ENCODE data around the gene PAN2.

Gene PAN2

GRCh38 chr12:56374726-56375597 is 41.2 kb upstream of the PAN2 start:
- DNase-seq (ENCODE audit: low spot score), result no peak

GRCh38 chr12:56373515-56373914 is 39.7 kb upstream of the PAN2 start:
- in situ Hi-C loops (cut with MboI; ENCODE audit: low sequenced_read_pairs, unreplicated experiment), result no loop called here
- TF ChIP-seq CTCF (IDR thresholded peaks at IDR 0.05; ENCODE audit: borderline replicate concordance, control extremely low read depth, extremely low read depth, insufficient read depth, missing control alignments), result no peak
- no peak for DNase-seq (ENCODE audit: low spot score)

More at GRCh38 chr12:56374726-56375597, 41.2 kb upstream of the PAN2 start:
- TF ChIP-seq CTCF (IDR thresholded peaks at IDR 0.05; ENCODE audit: borderline replicate concordance, control extremely low read depth, extremely low read depth, insufficient read depth, missing control alignments), result no peak
- in situ Hi-C loops (cut with MboI; ENCODE audit: low sequenced_read_pairs, unreplicated experiment), result no loop called here

- in situ Hi-C loops (cut with MboI; ENCODE audit: low sequenced_read_pairs, unreplicated experiment), result no loop called here
- no peak for TF ChIP-seq CTCF (IDR thresholded peaks at IDR 0.05; ENCODE audit: borderline replicate concordance, control extremely low read depth, extremely low read depth, insufficient read depth, missing control alignments)
- no peak for DNase-seq (ENCODE audit: low spot score)
Measured at GRCh38 chr12:56366948-56367347, 33.1 kb upstream of the PAN2 start.

GRCh38 chr12:56362130-56363059 is 28.6 kb upstream of the PAN2 start, which contains the start of gene APOF:
Gene APOF, minus strand, starts transcription at chr12:56362857. Its CDS starts 112 bp downstream, at chr12:56362745.
- in situ Hi-C loops (cut with MboI; ENCODE audit: low sequenced_read_pairs, unreplicated experiment), result no loop called here
- no peak for DNase-seq (ENCODE audit: low spot score)
- TF ChIP-seq CTCF (IDR thresholded peaks at IDR 0.05; ENCODE audit: borderline replicate concordance, control extremely low read depth, extremely low read depth, insufficient read depth, missing control alignments), result no peak

- no peak for DNase-seq (ENCODE audit: low spot score)
- in situ Hi-C loops (cut with MboI; ENCODE audit: low sequenced_read_pairs, unreplicated experiment), result no loop called here
- TF ChIP-seq CTCF (IDR thresholded peaks at IDR 0.05; ENCODE audit: borderline replicate concordance, control extremely low read depth, extremely low read depth, insufficient read depth, missing control alignments), result no peak
Measured at GRCh38 chr12:56361487-56362129, 27.8 kb upstream of the PAN2 start.

All from GM13976 (cell line).